HG02571 (cell line): Measurements from ENCODE around the gene COX4I2.
"Not testable (repeated sequence)": the region's sequence is repeated elsewhere in the genome, so short reads cannot be mapped to it uniquely, and the experiment has no call there.

Source experiments
- ATAC-seq: cut with Tn5 transposase; IDR thresholded peaks from one replicate; pipeline ENCODE4 v1.9.1; 2021; ENCODE audit warnings: mild to moderate bottlenecking, moderate library complexity; ENCODE audit not compliant: unreplicated experiment

The COX4I2 gene

DNA sequence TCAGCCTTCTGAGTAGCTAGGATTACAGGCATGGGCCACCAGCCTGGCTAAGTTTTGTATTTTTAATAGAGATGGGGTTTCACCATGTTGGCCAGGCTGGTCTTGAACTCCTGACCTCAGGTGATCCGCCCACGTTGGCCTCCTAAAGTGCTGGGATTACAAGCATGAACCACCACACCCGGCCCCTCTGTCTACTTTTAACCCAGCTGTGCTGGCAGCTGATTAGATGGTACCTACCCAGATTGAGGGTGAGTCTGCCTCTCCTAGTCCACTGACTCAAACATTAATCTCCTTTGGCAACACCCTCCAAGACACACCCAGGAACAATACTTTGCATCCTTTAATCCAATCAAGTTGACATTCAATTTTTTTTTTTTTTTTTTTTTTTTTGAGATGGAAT lies 10.4 kb downstream of the COX4I2 start:
- not testable (repeated sequence) for ATAC-seq

- no peak for ATAC-seq
Measured at GRCh38 chr20:31652917-31653396, 15.2 kb downstream of the COX4I2 start.

DNA sequence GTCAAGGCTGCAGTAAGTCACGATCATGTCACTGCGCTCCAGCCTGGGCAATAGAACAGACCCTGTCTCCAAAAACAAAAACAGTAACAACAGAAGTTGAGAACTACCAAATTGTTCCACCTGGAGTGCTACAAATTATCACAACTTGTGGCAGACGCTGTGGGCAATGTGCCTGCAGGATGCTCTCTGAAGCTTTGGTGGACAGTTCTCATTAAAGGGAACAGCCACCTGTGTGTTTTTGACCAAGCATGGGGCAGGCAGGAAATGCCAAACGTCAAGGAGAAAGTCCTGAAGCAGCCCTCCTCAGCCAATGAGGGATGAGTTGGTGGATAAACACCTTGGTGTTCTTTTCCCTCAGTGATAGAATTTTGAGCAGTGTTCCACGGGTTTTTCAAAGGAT lies 15.8 kb downstream of the COX4I2 start:
- ATAC-seq, result no peak

GRCh38 chr20:31654534-31654933 lies 16.8 kb downstream of the COX4I2 start:
- ATAC-seq, result no peak

- peak; percentile 62 for ATAC-seq
Measured at GRCh38 chr20:31661625-31662371, 24.1 kb downstream of the COX4I2 start.

DNA sequence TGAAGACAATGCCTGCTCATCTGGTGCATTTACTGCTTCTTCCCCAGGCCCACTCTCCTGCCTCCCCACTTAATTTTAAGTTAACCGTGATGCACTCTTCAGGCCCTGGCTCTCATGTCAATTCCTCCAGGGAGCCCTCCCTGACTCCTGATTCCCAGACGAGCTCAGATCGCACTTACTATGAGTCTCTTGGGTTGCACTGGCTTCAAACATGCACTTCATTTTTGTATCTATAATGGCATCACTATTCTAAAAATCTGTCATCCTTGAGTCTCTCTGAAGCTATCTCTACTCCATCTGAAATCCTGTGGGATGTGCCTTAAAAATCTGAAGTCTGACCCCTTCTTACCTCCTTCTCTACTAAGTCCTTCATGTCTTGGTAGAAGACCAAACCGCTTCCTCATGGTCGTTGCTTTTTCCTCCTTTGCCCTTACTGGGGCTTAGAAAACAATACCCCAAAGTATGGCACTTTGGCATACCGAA lies 24.7 kb downstream of the COX4I2 start:
- no peak for ATAC-seq

- ATAC-seq, result no peak
Measured at GRCh38 chr20:31663524-31663837, 25.8 kb downstream of the COX4I2 start.

DNA sequence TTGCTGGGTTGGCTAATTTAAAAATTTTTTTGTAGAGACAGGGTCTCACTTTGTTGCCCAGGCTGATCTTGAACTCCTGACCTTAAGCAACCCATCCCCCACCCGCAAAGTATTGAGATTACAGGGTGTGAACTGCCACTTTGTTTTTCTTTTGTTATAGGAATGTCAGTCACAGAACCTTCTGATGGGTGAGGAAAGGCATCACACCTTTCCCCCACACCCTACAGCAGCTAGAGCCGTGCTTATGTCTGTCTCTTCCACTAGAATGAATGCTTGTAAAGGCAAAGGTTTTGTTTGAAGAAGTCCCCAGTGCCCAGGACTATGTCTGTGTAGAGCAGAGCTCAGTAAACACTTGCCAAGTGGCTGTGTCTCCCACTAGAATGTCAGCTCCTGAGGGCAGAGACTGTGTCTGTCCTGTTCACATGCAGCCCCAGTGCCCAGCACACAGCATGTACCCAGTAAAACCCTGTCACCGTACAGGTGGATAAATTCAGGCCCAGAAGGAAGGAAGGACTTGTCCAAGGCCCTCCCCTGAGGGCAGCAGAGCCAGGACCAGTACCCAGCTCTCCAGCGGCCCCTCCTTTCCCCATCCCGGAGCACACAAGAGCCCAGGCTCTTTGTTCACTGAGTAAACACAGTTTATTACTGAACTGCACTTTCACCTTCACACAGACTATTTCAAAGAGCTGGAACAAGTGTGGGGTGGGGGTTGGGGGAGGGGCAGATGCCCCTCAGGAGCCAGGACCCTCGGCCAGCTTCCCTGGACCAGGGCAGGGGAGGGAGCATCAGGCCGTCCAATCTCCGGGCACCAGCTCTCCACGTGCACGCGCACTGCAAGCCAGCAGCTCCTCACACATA lies 26.4 kb downstream of the COX4I2 start:
- ATAC-seq, result no peak

DNA sequence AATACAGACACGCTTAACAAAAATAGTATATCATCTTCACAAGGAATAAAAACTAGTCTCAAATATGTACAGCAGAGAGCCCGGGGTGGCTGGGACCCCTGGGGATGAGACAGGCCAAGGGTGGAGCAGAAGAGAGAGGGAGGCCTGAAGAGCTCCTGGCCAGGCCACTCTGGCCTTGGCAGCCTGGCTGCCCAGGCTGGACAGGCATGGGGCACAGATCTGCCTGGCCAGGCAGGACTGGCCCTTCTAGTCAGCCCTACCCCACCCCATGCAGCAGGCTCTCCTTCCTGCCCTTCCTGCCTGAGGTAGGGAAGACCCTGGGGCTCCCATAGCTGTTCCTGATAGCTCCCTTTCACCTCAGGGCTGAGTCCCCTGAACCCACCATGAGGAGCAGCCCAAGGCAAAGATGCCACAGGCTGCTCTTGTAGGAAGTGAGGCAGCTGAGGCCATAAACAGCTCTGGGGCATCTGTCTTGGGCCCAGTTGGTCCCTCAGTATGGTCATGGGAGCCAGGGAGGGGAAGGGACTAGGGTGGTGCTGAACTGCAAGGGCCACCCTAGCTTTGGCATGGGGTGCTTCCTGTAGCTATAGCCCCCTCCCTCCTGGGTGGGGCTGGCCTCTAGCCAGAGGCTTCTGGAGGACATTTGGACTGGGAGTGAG lies 27.1 kb downstream of the COX4I2 start:
- ATAC-seq, result no peak

DNA sequence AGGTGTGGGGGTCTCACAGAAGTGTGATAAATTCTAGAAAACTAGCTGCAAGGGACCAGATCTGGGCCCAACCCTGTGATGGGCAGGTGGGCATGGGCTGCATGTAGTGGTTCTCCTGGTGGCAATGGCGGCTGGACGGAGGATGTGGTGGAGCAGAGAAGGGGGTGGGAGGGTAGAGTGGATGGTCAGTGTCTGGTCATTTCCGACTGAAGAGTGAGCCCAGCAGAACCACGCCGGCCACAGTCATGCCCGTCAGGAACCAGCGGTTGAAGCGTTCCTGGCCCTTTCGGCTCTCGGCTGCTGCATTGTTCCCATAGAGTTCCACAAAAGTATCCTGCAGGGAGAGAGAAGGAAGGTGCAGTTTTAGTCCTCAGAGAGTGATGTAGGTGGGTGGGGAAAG lies 28.0 kb downstream of the COX4I2 start:
- ATAC-seq, result no peak

DNA sequence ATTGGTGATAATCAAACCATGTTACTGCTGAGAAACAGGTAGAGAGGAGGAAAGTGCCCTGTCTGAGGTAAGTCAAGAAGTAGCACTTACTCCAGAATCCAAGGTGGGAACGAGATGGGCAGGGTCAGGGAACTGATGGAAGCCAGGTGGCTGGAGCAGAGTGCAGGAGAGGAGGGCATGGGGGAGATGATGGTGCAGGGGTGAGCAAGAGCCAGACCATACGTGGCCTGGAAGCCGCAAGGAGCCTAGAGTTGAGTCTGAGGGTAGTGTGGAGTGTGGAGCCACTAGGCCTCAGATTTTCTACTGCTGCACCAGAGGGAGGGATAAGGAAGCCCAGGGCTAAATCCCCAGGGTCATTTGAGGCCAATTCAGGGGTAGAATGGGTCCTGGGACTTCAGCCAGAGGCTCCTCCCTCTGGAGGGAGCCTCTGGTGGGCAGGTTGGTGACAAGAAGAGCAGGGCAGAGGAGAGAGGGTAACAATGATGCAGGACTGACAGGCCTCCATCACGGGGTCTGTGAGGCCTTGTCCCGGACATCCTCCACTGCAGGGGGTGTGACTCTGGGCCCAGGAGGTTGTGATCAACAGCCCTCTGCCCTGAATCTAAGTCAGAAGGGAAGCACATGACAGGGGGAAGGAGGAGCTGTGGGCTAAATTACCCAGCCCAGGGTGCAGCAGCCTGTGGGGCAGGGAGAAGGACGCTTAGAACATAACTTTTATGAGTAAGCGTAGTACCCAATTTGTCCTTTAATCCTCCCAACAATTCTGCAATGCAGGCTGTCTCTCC lies 28.7 kb downstream of the COX4I2 start:
- ATAC-seq, result no peak

DNA sequence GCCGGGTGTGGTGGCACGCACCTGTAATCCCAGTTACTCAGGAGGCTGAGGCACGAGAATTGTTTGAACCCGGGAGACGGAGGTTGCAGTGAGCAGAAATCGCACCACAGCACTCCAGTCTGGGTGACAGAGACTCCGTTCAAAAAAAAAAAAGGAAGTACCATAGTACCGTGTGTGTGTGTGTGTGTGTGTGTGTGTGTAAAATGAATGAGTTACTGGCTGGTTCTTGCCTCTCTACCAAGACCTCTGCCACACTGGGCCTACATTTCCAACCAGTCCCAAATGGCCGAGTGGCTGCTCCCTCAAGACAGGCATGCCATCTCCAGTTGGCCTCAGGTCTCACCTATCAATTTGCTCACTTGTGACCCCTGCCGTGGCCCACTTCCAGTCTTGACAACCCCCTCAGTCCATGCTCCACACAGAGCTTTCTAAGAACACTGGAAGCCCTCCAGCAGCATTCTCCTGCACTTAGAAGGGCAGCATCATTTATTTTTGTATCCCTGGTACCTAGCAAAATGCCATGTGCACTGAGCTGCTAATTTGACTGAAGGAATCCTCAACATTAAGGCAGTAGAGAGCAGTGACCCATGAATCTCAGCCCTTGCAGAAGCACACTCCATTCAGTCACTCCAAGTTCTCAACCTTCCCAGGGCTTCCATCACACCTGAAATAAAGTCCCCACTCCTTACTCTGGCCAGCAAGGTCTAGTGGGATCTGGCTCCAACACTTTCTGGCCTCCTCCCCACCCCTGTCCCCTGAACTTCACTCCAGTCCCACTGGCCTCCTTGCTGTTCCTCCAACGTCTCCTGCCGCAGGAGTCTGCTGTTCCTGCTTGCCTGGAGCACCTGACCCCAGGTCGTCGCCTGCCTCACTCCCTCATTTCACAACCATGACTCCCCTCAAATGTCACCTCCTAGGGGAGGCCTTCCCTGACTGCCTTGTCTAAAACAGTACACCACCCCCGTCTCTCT lies 29.9 kb downstream of the COX4I2 start:
- ATAC-seq, result no peak

DNA sequence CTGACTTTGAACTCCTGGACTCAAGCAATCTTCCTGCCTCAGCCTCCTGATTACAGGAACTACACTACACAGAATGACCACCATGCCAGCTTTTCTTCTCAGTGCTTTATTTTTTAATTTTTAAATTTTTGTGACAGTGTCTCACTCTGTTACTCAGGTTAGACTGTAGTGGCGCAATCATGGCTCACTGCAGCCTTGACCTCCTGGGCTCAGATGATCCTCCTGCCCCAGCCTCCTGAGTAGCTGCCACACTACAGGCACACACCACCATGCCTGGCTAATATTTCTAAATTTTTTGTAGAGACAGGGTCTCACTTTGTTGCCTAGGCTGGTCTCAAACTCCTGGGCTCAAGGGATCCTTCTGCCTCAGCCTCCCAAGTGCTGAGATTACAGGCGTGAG lies 31.2 kb downstream of the COX4I2 start:
- ATAC-seq, result not testable (repeated sequence)

- no peak for ATAC-seq
Measured at GRCh38 chr20:31669876-31670275, 32.2 kb downstream of the COX4I2 start.

GRCh38 chr20:31670371-31671228 lies 32.9 kb downstream of the COX4I2 start:
- ATAC-seq, result no peak

DNA sequence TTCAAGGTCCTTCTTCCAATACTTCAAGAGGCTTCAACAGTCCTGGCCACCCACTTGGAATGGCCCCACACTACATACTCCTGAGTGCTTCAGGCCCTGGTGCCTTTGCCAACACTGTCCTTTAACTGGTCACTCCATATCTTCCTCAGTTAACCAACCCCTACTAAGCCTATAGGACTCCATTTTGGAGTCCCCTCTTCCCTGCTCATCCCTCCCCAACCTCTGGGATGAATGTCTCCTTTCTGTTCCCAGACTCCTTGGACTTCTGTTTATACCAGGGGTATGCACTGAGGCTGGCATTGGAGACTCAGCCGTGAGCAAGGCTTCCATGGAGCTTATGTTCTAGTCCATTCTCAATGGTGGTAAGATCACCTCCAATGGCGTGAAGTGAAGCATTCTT lies 33.6 kb downstream of the COX4I2 start:
- ATAC-seq, result no peak

GRCh38 chr20:31673435-31673834 lies 35.7 kb downstream of the COX4I2 start:
- no peak for ATAC-seq

GRCh38 chr20:31673943-31674463 lies 36.3 kb downstream of the COX4I2 start:
- no peak for ATAC-seq
